Stimulated activated CD8-positive, alpha-beta memory T cell treated with anti-CD3 and anti-CD28 coated beads, Interleukin-7, amount 100 ng/mL, for 24 hours (primary cell): ENCODE results near the gene LEPROT.

Source experiments
- DNase-seq: peaks from one replicate; pipeline ENCODE4 v3.0.0-alpha.2; 2020; ENCODE audit warnings: low read depth

LEPROT gene

GRCh38 chr1:65412256-65412983 is 8.0 kb upstream of the LEPROT start:
- no peak for DNase-seq

- DNase-seq = no peak
These were observed 7.5 kb upstream of the LEPROT start for GRCh38 chr1:65412984-65413375.

GRCh38 chr1:65414538-65414937 is 5.9 kb upstream of the LEPROT start:
- no peak for DNase-seq

GRCh38 chr1:65416767-65417166 is 3.7 kb upstream of the LEPROT start:
- DNase-seq = no peak

- DNase-seq = no peak
These were observed 2.7 kb upstream of the LEPROT start for GRCh38 chr1:65417729-65418128.

- no peak for DNase-seq
These were observed 1.8 kb upstream of the LEPROT start for GRCh38 chr1:65418522-65419185.

- peak; percentile 94 for DNase-seq
These were observed 533 bp upstream of the LEPROT start for GRCh38 chr1:65419681-65420589.

GRCh38 chr1:65421351-65422025 is 1.0 kb downstream of the LEPROT start:
- DNase-seq = no peak

GRCh38 chr1:65422241-65423203 is 2.1 kb downstream of the LEPROT start:
- no peak for DNase-seq

GRCh38 chr1:65423884-65424572 is 3.6 kb downstream of the LEPROT start:
- no peak for DNase-seq

GRCh38 chr1:65424573-65424889 is 4.1 kb downstream of the LEPROT start:
- no peak for DNase-seq

GRCh38 chr1:65425006-65425405 is 4.5 kb downstream of the LEPROT start:
- DNase-seq = no peak

GRCh38 chr1:65425697-65426096 is 5.2 kb downstream of the LEPROT start:
- no peak for DNase-seq

- no peak for DNase-seq
These were observed 8.6 kb downstream of the LEPROT start for GRCh38 chr1:65429078-65429477.

GRCh38 chr1:65429806-65430205 is 9.3 kb downstream of the LEPROT start:
- DNase-seq = no peak

GRCh38 chr1:65431111-65431705 is 10.7 kb downstream of the LEPROT start:
- no peak for DNase-seq

GRCh38 chr1:65432918-65433317 is 12.4 kb downstream of the LEPROT start:
- no peak for DNase-seq

GRCh38 chr1:65434255-65434654 is 13.8 kb downstream of the LEPROT start:
- DNase-seq = no peak

GRCh38 chr1:65434760-65435159 is 14.3 kb downstream of the LEPROT start:
- no peak for DNase-seq

- DNase-seq = no peak
These were observed 15.5 kb downstream of the LEPROT start for GRCh38 chr1:65435987-65436386.
